ENCODE results near the gene BIRC3. TPM values are rescaled to one million over a fixed set of nuclear protein-coding genes. Genes with fewer than 3 reads are reported as not detected.
"Not testable (repeated sequence)": the region's sequence is repeated elsewhere in the genome, so short reads cannot be mapped to it uniquely, and the experiment has no call there.

The BIRC3 gene
- total RNA-seq, 1 donor from 2014 or later, result 22.3 TPM

DNA sequence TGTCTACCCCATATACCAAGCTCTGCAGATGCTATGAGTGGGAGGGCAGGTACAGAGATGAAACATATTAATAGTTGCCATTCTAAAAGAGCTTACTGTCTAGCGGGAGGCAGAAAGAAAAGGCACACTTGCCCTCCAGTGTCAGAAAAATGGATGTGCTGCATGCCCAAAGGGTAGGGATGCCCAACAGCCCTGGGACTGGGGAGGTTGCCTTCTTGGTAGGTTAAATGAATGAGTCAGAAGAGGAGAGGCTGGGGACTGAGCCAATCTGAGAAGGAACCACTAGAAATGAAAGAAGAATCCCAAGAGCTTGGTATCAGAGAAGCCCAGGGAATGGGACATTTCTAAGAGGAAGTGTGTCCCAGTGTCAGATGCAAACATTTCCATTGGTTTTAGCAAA, 1.2 kb downstream of the BIRC3 start:
- DNase-seq (ENCODE audit: low spot score) (no peak), ATAC-seq (peak; percentile 5)
- intact Hi-C loops (cut with DNase I), result no loop called here

- ATAC-seq (no peak), DNase-seq (ENCODE audit: low spot score) (no peak)
- intact Hi-C loops (cut with DNase I), result no loop called here
Measured at GRCh38 chr11:102319544-102319943, 2.3 kb downstream of the BIRC3 start.

- DNase-seq (ENCODE audit: low spot score) (no peak), ATAC-seq (no peak)
- intact Hi-C loops (cut with DNase I), result no loop called here
Measured at GRCh38 chr11:102320188-102320587, 2.9 kb downstream of the BIRC3 start.

- intact Hi-C loops (cut with DNase I), result no loop called here
- ATAC-seq, result no peak
- no peak for DNase-seq (ENCODE audit: low spot score)
Measured at GRCh38 chr11:102320679-102321078, 3.4 kb downstream of the BIRC3 start.

DNA sequence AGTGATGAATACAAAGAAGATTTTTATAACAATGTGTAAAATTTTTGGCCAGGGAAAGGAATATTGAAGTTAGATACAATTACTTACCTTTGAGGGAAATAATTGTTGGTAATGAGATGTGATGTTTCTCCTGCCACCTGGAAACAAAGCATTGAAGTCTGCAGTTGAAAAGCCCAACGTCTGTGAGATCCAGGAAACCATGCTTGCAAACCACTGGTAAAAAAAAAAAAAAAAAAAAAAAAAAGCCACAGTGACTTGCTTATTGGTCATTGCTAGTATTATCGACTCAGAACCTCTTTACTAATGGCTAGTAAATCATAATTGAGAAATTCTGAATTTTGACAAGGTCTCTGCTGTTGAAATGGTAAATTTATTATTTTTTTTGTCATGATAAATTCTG, 5.3 kb downstream of the BIRC3 start:
- no peak for ATAC-seq
- intact Hi-C loops (cut with DNase I), result no loop called here

GRCh38 chr11:102323542-102324251, 6.4 kb downstream of the BIRC3 start:
- DNase-seq (ENCODE audit: low spot score) (no peak), ATAC-seq (peak; percentile 41)
- intact Hi-C loops (cut with DNase I), result no loop called here

More for the DNA sequence above, 5.3 kb downstream of the BIRC3 start:
- no peak for DNase-seq (ENCODE audit: low spot score)

DNA sequence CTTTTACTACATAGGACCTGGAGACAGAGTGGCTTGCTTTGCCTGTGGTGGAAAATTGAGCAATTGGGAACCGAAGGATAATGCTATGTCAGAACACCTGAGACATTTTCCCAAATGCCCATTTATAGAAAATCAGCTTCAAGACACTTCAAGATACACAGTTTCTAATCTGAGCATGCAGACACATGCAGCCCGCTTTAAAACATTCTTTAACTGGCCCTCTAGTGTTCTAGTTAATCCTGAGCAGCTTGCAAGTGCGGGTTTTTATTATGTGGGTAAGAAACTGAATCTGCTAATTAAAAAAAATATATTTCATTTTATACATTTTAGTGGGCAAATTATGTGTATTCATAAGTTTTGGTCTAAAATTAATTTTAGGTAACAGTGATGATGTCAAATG, 7.8 kb downstream of the BIRC3 start:
- intact Hi-C loops (cut with DNase I), result no loop called here
- no peak for DNase-seq (ENCODE audit: low spot score)
- ATAC-seq, result no peak

DNA sequence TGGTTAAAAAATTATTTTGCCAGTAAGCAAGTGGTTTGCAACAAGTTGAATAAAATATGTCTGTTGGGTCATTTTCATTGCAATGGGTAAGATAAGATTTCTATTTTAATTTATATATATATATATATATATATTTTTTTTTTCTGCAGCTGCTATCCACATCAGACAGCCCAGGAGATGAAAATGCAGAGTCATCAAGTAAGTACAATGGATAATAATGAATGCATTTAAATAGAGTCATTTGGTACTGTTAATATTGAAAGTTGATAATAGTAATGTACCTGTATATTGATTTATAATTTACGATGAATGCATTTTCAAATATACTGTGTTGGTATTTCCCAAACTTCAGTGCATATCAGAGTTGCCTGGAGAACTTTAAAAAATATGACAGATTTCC, 11.5 kb downstream of the BIRC3 start:
- intact Hi-C loops (cut with DNase I), result loop anchor here (2.0 kb wide), 1 partner anchor 30 kb away; no protein-coding TSS in a partner anchor
- ATAC-seq (no peak), DNase-seq (ENCODE audit: low spot score) (no peak)

- intact Hi-C loops (cut with DNase I), result no loop called here
- DNase-seq (ENCODE audit: low spot score), result no peak
- ATAC-seq, result no peak
Measured at GRCh38 chr11:102330231-102330630, 12.9 kb downstream of the BIRC3 start.

DNA sequence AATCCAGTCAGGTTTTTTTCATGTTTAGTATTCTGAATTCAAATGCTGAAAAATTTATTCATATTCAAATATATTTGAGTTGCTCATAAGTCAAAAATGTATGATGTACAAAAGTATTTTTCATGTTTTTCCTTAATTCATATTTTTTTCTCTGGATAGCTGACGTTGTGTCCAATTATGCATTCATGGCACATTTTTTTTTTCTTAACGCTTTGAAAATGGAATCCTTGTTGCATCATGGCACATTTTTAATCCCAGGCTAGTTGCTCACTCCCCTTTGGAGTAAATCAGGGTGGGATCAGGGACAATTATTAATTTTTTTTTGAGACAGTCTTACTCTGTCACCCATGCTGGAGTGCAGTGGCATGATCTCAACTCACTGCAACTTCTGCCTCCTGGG, 14.1 kb downstream of the BIRC3 start:
- DNase-seq (ENCODE audit: low spot score) (no peak), ATAC-seq (no peak)
- intact Hi-C loops (cut with DNase I), result no loop called here

GRCh38 chr11:102332611-102332994, 15.3 kb downstream of the BIRC3 start:
- DNase-seq (ENCODE audit: low spot score) (no peak), ATAC-seq (no peak)
- intact Hi-C loops (cut with DNase I), result no loop called here

GRCh38 chr11:102338479-102339010, 21.3 kb downstream of the BIRC3 start:
- intact Hi-C loops (cut with DNase I), result no loop called here
- DNase-seq (ENCODE audit: low spot score) (no peak), ATAC-seq (no peak)

- intact Hi-C loops (cut with DNase I), result loop anchor here (10.0 kb wide), 1 partner anchor 153 kb away; no protein-coding TSS in a partner anchor
- not testable (repeated sequence) for ATAC-seq; DNase-seq (ENCODE audit: low spot score)
Measured at GRCh38 chr11:102341311-102341710, 24.0 kb downstream of the BIRC3 start.

GRCh38 chr11:102341844-102342318, 24.6 kb downstream of the BIRC3 start:
- ATAC-seq (peak; percentile 73), DNase-seq (ENCODE audit: low spot score) (peak; percentile 84)
- intact Hi-C loops (cut with DNase I), result loop anchor here (10.0 kb wide), 1 partner anchor 153 kb away; no protein-coding TSS in a partner anchor

GRCh38 chr11:102343809-102344208, 26.5 kb downstream of the BIRC3 start:
- no peak for DNase-seq (ENCODE audit: low spot score)
- intact Hi-C loops (cut with DNase I), result loop anchor here (10.0 kb wide), 1 partner anchor 151 kb away; no protein-coding TSS in a partner anchor

GRCh38 chr11:102345904-102346303, 28.6 kb downstream of the BIRC3 start:
- DNase-seq (ENCODE audit: low spot score), result no peak
- ATAC-seq, result no peak
- intact Hi-C loops (cut with DNase I), result loop anchor here (10.0 kb wide), 1 partner anchor 149 kb away; no protein-coding TSS in a partner anchor

More at GRCh38 chr11:102343809-102344208, 26.5 kb downstream of the BIRC3 start:
- no peak for ATAC-seq

DNA sequence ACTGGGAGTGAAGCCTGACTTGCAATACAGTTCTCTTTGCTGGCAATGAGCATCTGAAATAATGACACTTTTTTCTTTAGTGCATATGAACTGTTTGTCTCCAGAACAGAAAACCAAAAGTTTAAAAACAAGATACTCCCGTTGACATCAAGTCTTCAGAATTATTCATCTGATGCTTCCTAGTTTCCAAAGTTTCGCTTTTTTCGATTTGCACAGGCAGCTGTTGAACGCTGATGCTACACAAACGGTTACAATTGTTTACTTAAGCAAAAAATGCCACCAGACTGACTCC, 29.1 kb downstream of the BIRC3 start:
- no peak for DNase-seq (ENCODE audit: low spot score)
- no peak for ATAC-seq
- intact Hi-C loops (cut with DNase I), result loop anchor here (10.0 kb wide), 1 partner anchor 148 kb away; no protein-coding TSS in a partner anchor

DNA sequence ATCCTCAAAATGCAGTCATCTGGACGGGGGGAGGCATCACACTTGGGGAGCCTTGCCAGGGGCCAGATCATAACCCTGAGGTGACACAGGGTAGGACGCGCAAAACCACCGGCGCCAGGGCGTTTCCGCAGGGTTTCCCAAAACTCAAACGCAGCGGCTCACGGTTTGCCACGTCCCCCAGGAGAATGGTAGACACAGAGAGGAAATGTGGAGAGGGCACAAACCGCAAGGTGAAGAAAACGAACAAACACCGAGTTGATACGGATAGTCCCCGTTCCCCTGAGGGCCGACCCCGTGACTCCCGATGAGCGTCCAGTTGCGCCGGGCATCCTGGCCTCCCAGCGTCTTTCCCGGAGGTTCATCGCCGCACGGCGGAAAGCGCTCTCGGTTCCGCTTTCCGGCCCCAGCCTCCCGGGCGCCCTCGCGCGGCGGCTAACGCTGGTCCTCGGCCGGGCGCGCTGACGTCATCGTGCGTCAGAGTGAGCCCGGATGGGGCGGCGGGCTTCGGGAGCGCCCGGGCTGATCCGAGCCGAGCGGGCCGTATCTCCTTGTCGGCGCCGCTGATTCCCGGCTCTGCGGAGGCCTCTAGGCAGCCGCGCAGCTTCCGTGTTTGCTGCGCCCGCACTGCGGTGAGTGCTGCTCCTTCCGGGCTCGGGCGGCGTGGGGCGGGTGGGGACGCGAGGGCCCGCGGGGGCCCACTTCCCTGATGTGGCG, 29.6 kb downstream of the BIRC3 start, which contains the start of gene BIRC2:
Gene BIRC2, plus strand, starts transcription at position 467 of the 714 bp plus-strand sequence. CDS start 2,641 bp downstream, outside the sequence.
- peak; percentile 97 for ATAC-seq
- peak; percentile 97 for DNase-seq (ENCODE audit: low spot score)
- intact Hi-C loops (cut with DNase I), result loop anchor here (10.0 kb wide), 1 partner anchor 148 kb away; no protein-coding TSS in a partner anchor

DNA sequence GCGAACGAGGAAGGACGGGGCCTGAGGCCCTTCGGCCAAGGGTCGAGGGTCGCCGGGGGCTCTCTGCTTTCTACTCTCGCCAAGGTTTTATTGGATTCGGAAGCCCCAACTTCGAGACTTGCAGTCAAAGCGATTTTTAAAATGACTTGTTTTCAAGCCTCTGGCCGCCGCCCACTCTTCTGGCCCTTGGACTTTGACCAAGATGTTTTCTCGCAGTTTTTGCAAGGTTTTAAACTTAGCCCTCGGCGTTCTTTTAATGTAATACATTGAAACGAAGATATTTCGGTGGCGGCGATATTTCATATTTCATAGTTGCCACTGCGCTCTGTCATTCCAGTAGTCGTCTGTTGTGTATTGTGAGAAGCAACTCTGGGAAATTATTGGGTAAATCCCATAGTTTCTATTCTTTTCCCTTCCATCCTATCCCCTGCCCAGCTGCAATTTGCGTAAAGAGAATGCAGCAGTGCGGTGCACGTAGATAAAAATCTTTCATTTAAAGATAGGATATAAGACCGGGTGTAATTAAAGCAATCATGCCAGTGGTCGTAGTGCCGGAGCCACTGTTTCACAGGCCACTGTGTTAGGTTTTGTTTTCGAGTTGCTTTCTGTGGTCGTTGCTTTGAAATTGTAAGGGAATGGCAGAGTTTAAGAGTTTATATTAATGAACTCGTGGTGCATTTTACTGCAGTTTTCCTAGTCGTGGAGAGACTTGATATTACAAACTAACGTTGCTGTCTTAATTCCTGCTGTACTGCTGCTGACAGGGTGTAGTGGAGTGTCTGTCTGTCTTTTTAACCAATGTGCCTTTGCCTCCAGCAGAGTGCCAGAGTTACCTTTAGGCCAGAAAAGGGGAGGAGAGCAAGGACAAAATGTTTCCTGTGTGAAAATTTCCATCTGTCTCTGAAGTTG, 30.4 kb downstream of the BIRC3 start:
- intact Hi-C loops (cut with DNase I), result loop anchor here (10.0 kb wide), 1 partner anchor 147 kb away; no protein-coding TSS in a partner anchor
- peak; percentile 23 for ATAC-seq
- DNase-seq (ENCODE audit: low spot score), result no peak

All from sciatic nerve (tissue), 2 donors.